Measurements from ENCODE around the gene DHX29.

DNA sequence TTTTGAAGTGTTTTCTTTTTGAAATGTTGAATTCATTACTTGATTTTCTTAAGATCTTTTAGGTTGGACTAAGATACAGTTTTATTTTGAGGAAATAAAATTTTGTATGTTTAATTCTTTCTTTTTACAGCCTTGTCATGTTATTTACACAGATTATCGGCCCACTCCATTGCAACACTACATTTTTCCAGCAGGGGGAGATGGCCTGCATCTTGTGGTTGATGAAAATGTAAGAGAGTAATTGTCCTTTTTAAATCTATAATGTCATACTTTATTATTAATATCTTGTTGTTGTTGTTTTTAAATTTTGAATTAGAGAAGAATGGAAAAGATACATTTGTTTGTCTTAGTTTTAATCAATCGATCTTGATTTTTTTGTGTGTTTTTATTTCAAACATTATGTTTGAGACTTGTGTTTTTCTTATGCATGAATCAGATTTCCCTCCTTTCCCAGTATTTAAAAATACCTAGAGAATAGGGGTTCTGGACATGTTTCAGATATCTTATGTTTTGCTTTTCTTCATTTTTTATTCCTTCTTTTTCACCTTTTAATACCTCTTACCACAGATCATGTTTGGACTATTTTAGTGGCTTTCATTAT, 37.0 kb upstream of the DHX29 start:
- TF ChIP-seq POLR2AphosphoS5 (IDR thresholded peaks at IDR 0.05), result no peak
- TF ChIP-seq POLR2A (IDR thresholded peaks at IDR 0.05), result no peak
- TF ChIP-seq, protein P1, sequence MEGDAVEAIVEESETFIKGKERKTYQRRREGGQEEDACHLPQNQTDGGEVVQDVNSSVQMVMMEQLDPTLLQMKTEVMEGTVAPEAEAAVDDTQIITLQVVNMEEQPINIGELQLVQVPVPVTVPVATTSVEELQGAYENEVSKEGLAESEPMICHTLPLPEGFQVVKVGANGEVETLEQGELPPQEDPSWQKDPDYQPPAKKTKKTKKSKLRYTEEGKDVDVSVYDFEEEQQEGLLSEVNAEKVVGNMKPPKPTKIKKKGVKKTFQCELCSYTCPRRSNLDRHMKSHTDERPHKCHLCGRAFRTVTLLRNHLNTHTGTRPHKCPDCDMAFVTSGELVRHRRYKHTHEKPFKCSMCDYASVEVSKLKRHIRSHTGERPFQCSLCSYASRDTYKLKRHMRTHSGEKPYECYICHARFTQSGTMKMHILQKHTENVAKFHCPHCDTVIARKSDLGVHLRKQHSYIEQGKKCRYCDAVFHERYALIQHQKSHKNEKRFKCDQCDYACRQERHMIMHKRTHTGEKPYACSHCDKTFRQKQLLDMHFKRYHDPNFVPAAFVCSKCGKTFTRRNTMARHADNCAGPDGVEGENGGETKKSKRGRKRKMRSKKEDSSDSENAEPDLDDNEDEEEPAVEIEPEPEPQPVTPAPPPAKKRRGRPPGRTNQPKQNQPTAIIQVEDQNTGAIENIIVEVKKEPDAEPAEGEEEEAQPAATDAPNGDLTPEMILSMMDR (IDR thresholded peaks at IDR 0.05), result peak; percentile 88 to 93 (median 90)
- no peak for TF ChIP-seq EP300 (IDR thresholded peaks at IDR 0.05; ENCODE audit: low read depth)

Measured in transverse colon (tissue), 4 donors.